Karpas-422 (cell line): Measurements from ENCODE around the gene RBM48. TPM values are rescaled to one million over a fixed set of nuclear protein-coding genes. Genes with fewer than 3 reads are reported as not detected.

ENCODE experiments used
- DNase-seq: peaks from one replicate; pipeline ENCODE4 v3.0.0-alpha.2; 2015
- H2AFZ ChIP-seq: fragments of 200-600 bp; sonication (generic); 2 replicates; pipeline ENCODE4 v1.6.1; 2014; ENCODE audit warnings: antibody characterized with exemption, low read length, mixed read lengths
- H3K27ac ChIP-seq: fragments of 200-600 bp; sonication (generic); 2 replicates; pipeline ENCODE4 v1.5.1; 2014; ENCODE audit warnings: mild to moderate bottlenecking, low read length, moderate library complexity
- H3K27me3 ChIP-seq: fragments of 200-600 bp; sonication (generic); 2 replicates; pipeline ENCODE4 v1.6.1; 2014; ENCODE audit warnings: low read length, mixed read lengths
- H3K36me3 ChIP-seq: fragments of 200-600 bp; sonication (generic); 2 replicates; pipeline ENCODE4 v1.6.1; 2014; ENCODE audit warnings: low read length, mixed read lengths; ENCODE audit not compliant: insufficient read depth
- H3K4me1 ChIP-seq: fragments of 200-600 bp; sonication (generic); 2 replicates; pipeline ENCODE4 v1.6.1; 2014; ENCODE audit warnings: mild to moderate bottlenecking, low read length, mixed read lengths
- H3K4me2 ChIP-seq: fragments of 200-600 bp; sonication (generic); 2 replicates; pipeline ENCODE4 v1.6.1; 2014; ENCODE audit warnings: low read length, low read depth, mild to moderate bottlenecking; ENCODE audit not compliant: poor library complexity, severe bottlenecking
- H3K4me3 ChIP-seq: fragments of 200-600 bp; sonication (generic); 2 replicates; pipeline ENCODE4 v1.5.1; 2014; ENCODE audit warnings: mild to moderate bottlenecking, antibody characterized with exemption, low read length, mixed read lengths
- H3K79me2 ChIP-seq: fragments of 200-600 bp; sonication (generic); 2 replicates; pipeline ENCODE4 v1.6.1; 2014; ENCODE audit warnings: mild to moderate bottlenecking, low read length, mixed read lengths
- H3K9ac ChIP-seq: fragments of 200-600 bp; sonication (generic); 2 replicates; pipeline ENCODE4 v1.6.0; 2014; ENCODE audit warnings: low read length
- H3K9me2 ChIP-seq: fragments of 200-600 bp; sonication (generic), shearing (Covaris generic); replicated peaks from 2 replicates; pipeline ENCODE4 v1.6.0; 2014; ENCODE audit warnings: mild to moderate bottlenecking, low read length, moderate library complexity; ENCODE audit not compliant: insufficient read depth
- H3K9me3 ChIP-seq: fragments of 300-700, 200-600 bp; sonication (generic); 2 replicates; pipeline ENCODE4 v1.6.1; 2014; ENCODE audit warnings: low read length, mixed read lengths
- H4K20me1 ChIP-seq: fragments of 200-600 bp; sonication (generic); 2 replicates; pipeline ENCODE4 v1.6.1; 2014; ENCODE audit warnings: mild to moderate bottlenecking, antibody characterized with exemption, low read length, low read depth; ENCODE audit not compliant: insufficient read depth
- total RNA-seq: library from RNA; depleted of rRNA; stranded (reverse); fragments of >200 nt; shearing (Covaris generic); gene quantifications from 2 replicates; pipeline ENCODE4 v1.2.3, GENCODE V29; 2014; ENCODE audit warnings: low replicate concordance; rRNA removed

Gene RBM48
- total RNA-seq, 1 experiment from 2014 or later, result 8.5 TPM

DNA sequence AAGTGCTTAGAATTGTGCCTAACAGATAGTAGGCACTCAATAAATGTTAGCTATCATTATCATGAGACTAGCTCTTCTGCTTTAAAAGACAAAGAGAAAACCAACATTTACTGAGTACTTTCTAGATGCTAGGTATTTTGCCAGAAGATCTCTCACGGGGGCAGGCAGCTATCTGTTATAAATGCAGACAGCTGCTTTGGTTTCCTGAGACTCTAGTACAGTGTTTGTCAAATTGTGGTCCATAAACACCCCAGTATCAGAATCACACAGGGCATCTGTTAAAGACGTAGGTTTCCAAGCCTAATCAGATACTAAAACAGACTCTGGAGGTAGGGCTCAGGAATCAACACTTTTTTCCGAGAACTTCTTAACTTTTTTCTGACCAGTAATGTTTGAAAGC is 47.7 kb downstream of the RBM48 start:
- H3K4me2 ChIP-seq, result no peak overlapping the region
- no peak for DNase-seq
- no peaks in the 10 kb centered on the region for H3K4me1 ChIP-seq
- H3K4me3 ChIP-seq, result no peak overlapping the region
- H3K9me2 ChIP-seq, result no peaks in the 10 kb centered on the region
- H4K20me1 ChIP-seq, result 0 out of 2 replicates have a peak, but pooled peaks cover 10% of the 10 kb centered on the region
- H3K27ac ChIP-seq, result no peak overlapping the region
- H3K79me2 ChIP-seq, result peaks cover 55% of the 10 kb centered on the region
- no peak overlapping the region for H3K9ac ChIP-seq
- no peak overlapping the region for H2AFZ ChIP-seq
- H3K27me3 ChIP-seq, result no peaks in the 10 kb centered on the region
- peaks cover 65% of the 10 kb centered on the region for H3K36me3 ChIP-seq
- no peaks in the 10 kb centered on the region for H3K9me3 ChIP-seq

DNA sequence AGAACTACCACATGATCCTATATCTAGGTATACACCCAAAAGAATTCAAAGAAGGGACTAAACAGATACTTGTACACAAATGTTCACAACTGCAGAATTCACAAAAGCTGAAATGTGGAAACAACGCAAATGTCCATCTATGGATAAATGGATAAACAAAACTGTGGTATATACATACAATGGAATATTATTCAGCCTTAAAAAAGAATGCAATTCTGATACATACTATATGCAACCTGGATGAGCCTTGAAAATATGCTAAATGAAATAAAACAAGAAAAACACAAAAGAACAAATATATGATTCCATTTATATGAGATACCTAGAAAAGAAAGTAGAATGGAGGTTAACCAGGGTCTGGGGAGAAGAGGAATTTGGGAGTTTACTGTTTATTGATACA is 54.4 kb downstream of the RBM48 start:
- H3K27me3 ChIP-seq, result no peaks in the 10 kb centered on the region
- peaks cover 74% of the 10 kb centered on the region for H3K36me3 ChIP-seq
- no peak overlapping the region for H3K9ac ChIP-seq
- no peak for DNase-seq
- no peak overlapping the region for H3K4me3 ChIP-seq
- no peak overlapping the region for H3K4me2 ChIP-seq
- H4K20me1 ChIP-seq, result peaks cover 31% of the 10 kb centered on the region
- H3K9me2 ChIP-seq, result no peaks in the 10 kb centered on the region
- H3K27ac ChIP-seq, result no peak overlapping the region
- peaks cover 96% of the 10 kb centered on the region for H3K79me2 ChIP-seq
- H2AFZ ChIP-seq, result no peak overlapping the region
- peaks cover 22% of the 10 kb centered on the region for H3K4me1 ChIP-seq
- H3K9me3 ChIP-seq, result no peaks in the 10 kb centered on the region

DNA sequence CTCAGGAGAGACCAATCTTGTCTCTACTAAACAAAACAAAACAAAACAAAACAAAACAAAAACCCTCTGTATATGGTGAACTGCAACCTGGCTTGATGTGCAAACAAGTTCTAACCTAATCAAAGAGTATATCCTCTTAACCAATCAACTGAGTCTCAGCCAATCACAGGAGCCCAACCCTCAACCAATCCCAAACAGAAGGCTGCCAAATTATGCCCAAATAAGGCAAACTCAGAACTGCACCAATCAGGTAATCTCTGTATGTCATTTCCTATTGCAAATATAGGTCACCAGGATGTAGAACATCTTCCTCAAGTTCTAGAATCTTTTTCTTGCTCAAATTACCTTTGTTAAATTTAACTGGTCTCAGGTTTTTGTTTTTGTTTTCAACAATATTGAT is 56.4 kb downstream of the RBM48 start:
- H4K20me1 ChIP-seq, result peaks cover 45% of the 10 kb centered on the region

DNA sequence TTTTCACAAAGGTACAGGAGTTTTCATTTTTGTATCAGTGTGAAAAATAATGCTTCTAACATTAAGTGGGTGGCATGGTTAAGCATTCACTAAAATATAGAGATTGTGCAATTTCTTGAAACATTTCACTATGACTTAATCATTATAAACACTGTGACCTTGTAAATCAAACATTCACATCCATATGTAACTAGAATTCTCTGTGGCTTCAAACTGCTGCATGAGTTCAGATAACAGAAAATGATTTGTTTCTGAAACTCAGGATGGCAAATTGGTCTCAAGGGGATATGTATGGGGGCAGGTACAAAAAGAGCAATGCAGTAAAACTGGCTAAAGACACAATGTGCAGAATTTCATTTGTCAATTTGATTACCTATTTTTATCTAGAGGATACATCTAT is 57.8 kb downstream of the RBM48 start:
- Histone ChIP-seq H3K4me2 (peak overlapping the region; percentile 46), H3K27ac (peak overlapping the region; percentile 51), H3K9me2 (no peaks in the 10 kb centered on the region), H3K36me3 (peaks cover 47% of the 10 kb centered on the region; the same call in 1 of the 2 replicates), H3K27me3 (no peaks in the 10 kb centered on the region), H3K4me3 (peak overlapping the region; percentile 31; the same call in 1 of the 2 replicates), H4K20me1 (peaks cover 35% of the 10 kb centered on the region), H3K9me3 (no peaks in the 10 kb centered on the region), H2AFZ (no peak overlapping the region), H3K79me2 (peaks cover 84% of the 10 kb centered on the region), H3K9ac (no peak overlapping the region; the same call in 1 of the 2 replicates), H3K4me1 (peaks cover 38% of the 10 kb centered on the region)
- peak; percentile 53 for DNase-seq

More for the DNA sequence above, 56.4 kb downstream of the RBM48 start:
- no peak overlapping the region for H3K27ac ChIP-seq
- H3K9me3 ChIP-seq, result no peaks in the 10 kb centered on the region
- DNase-seq, result no peak
- no peaks in the 10 kb centered on the region for H3K27me3 ChIP-seq
- no peak overlapping the region for H3K4me3 ChIP-seq
- peaks cover 33% of the 10 kb centered on the region for H3K4me1 ChIP-seq
- no peak overlapping the region for H2AFZ ChIP-seq
- H3K4me2 ChIP-seq, result no peak overlapping the region
- no peak overlapping the region for H3K9ac ChIP-seq
- H3K36me3 ChIP-seq, result peaks cover 57% of the 10 kb centered on the region; the same call in 1 of the 2 replicates
- H3K9me2 ChIP-seq, result no peaks in the 10 kb centered on the region
- peaks cover 98% of the 10 kb centered on the region for H3K79me2 ChIP-seq

DNA sequence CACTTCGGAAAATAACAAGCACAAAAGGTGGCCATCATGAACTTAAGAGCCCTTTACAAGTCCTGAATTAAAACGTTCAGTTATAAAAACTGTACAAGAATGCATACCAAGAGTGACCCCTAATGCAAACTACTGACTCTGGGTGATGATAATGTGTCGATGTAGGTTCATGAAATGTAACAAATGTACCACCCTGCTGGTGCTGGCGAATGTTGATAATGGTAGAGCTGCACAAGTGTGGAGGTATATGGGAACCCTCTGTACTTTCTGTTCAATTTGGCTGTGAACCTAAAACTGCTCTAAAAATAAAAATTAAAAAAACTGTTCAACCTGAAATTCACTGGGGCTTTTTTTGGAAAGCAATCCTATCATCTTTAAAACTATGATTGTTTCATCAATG is 58.2 kb downstream of the RBM48 start:
- peak overlapping the region; percentile 46 for H3K4me2 ChIP-seq

More for the DNA sequence above, 58.2 kb downstream of the RBM48 start:
- H4K20me1 ChIP-seq, result peaks cover 35% of the 10 kb centered on the region
- peaks cover 47% of the 10 kb centered on the region; the same call in 1 of the 2 replicates for H3K36me3 ChIP-seq
- no peaks in the 10 kb centered on the region for H3K27me3 ChIP-seq
- peak overlapping the region; percentile 17 for H3K9ac ChIP-seq
- no peaks in the 10 kb centered on the region for H3K9me2 ChIP-seq
- H3K4me3 ChIP-seq, result peak overlapping the region; percentile 31
- H3K27ac ChIP-seq, result peak overlapping the region; percentile 51
- H2AFZ ChIP-seq, result no peak overlapping the region
- DNase-seq, result no peak
- no peaks in the 10 kb centered on the region for H3K9me3 ChIP-seq
- peaks cover 38% of the 10 kb centered on the region for H3K4me1 ChIP-seq
- H3K79me2 ChIP-seq, result peaks cover 80% of the 10 kb centered on the region

Other genes starting within 250 kb of the RBM48 start
- 36.3 and 36.6 TPM in 2 replicates for gene GATAD1, start 81.3 kb upstream of the RBM48 start, total RNA-seq
- not detected in 2 replicates for gene ERVW-1, start 50.8 kb upstream of the RBM48 start, total RNA-seq
- 31.8 and 66.1 TPM in 2 replicates for gene PEX1, start 275 bp upstream of the RBM48 start, total RNA-seq
- gene FAM133B, start 61.6 kb downstream of the RBM48 start, total RNA-seq, result 18.8 and 41.2 TPM in 2 replicates